ENCODE data around the gene SERINC3. TPM values are rescaled to one million over a fixed set of nuclear protein-coding genes. Genes with fewer than 3 reads are reported as not detected.

Gene SERINC3
- total RNA-seq, 4 donors from 2014 or later: 94.1 to 128 (median 113) TPM

DNA sequence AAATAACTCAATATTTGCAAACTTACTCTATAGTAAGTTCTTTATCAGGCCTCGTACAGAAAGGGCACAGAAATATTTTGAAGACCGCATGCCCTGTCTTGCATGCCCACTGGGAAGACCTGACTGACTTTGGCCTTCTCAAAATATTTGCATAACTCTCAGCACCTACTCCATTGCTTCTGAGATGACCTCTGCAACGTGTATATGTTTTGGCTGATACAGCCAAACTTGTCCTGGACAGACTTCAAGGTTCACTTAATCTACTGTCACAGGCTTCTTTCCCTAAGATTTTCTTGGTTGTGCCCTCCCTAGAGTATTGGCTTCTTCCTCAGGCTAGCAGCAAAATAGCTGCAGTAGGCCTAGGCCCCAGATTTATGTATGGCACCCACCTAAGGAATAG, 21.5 kb upstream of the SERINC3 start:
- Histone ChIP-seq H3K36me3 (no peaks in the 10 kb centered on the region), H3K9me3 (no peaks in the 10 kb centered on the region), H3K4me3 (no peak overlapping the region), H3K27me3 (no peaks in the 10 kb centered on the region), H3K4me1 (peaks cover 7% of the 10 kb centered on the region), H3K27ac (no peak overlapping the region)
- DNase-seq (ENCODE audit: low spot score in 2 of 2): no peak
- WGBS: 74% methylated on average over 3 of the region's 3 CpGs
- TF ChIP-seq, protein P1, sequence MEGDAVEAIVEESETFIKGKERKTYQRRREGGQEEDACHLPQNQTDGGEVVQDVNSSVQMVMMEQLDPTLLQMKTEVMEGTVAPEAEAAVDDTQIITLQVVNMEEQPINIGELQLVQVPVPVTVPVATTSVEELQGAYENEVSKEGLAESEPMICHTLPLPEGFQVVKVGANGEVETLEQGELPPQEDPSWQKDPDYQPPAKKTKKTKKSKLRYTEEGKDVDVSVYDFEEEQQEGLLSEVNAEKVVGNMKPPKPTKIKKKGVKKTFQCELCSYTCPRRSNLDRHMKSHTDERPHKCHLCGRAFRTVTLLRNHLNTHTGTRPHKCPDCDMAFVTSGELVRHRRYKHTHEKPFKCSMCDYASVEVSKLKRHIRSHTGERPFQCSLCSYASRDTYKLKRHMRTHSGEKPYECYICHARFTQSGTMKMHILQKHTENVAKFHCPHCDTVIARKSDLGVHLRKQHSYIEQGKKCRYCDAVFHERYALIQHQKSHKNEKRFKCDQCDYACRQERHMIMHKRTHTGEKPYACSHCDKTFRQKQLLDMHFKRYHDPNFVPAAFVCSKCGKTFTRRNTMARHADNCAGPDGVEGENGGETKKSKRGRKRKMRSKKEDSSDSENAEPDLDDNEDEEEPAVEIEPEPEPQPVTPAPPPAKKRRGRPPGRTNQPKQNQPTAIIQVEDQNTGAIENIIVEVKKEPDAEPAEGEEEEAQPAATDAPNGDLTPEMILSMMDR (IDR thresholded peaks at IDR 0.05): no peak
- TF ChIP-seq POLR2AphosphoS5 (IDR thresholded peaks at IDR 0.05) (no peak), POLR2A (IDR thresholded peaks at IDR 0.05) (no peak), EP300 (IDR thresholded peaks at IDR 0.05) (no peak)

DNA sequence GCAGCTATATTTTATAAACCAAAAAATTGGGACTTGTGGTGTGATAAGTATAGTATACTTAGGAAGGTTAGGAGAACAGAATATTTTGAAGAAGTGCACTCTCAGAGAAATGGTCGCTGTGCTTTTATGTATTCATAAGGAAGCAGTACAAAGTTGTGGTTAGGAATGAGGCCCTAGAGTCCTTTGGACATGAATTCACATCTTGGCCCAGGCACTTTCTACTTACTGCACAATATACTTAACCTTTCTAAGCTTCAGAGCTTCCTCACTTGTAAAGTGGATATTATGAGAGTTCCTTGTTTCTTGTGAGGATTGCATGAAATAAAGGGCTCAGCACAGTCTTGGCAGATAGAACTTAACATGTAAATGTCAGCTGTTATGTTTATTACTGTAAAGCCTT, 21.0 kb upstream of the SERINC3 start:
- Histone ChIP-seq H3K27ac (no peak overlapping the region), H3K27me3 (no peaks in the 10 kb centered on the region), H3K36me3 (no peaks in the 10 kb centered on the region), H3K4me3 (no peak overlapping the region), H3K9me3 (no peaks in the 10 kb centered on the region), H3K4me1 (peaks cover 2% of the 10 kb centered on the region)
- TF ChIP-seq POLR2AphosphoS5 (IDR thresholded peaks at IDR 0.05) (no peak), EP300 (IDR thresholded peaks at IDR 0.05) (no peak)
- TF ChIP-seq, protein P1 (IDR thresholded peaks at IDR 0.05): no peak
- no peak for DNase-seq (ENCODE audit: low spot score in 2 of 2)
- 59% methylated on average over 1 of the region's 1 CpG for WGBS

DNA sequence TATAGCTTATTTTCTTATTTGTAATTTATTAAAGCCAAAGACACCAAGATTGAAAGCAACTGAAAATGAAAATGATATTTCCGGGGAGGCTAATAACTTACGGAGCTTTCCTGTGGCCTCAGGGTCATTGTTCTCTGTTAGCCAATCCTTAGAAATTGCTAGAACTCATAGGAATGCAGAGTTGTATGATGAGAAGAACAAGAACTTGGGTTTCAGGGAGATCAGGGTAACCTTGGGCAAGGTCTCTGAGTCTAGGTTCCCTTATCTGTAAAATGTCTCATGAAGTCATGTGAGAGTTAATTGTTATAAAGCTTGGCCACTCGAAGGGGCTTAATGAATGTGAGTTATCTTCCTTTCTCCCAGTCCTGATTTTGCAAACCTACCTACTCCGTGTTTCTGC, 20.1 kb upstream of the SERINC3 start:
- no peak for DNase-seq (ENCODE audit: low spot score in 2 of 2)
- H3K27ac ChIP-seq: no peak overlapping the region
- H3K4me3 ChIP-seq: no peak overlapping the region
- no peaks in the 10 kb centered on the region for H3K36me3 ChIP-seq
- H3K27me3 ChIP-seq: no peaks in the 10 kb centered on the region
- WGBS: 74% methylated on average over 4 of the region's 4 CpGs
- no peaks in the 10 kb centered on the region for H3K4me1 ChIP-seq
- H3K9me3 ChIP-seq: no peaks in the 10 kb centered on the region
- TF ChIP-seq EP300 (IDR thresholded peaks at IDR 0.05) (no peak), POLR2A (IDR thresholded peaks at IDR 0.05) (no peak), POLR2AphosphoS5 (IDR thresholded peaks at IDR 0.05) (no peak)
- TF ChIP-seq, protein P1 (IDR thresholded peaks at IDR 0.05): no peak

DNA sequence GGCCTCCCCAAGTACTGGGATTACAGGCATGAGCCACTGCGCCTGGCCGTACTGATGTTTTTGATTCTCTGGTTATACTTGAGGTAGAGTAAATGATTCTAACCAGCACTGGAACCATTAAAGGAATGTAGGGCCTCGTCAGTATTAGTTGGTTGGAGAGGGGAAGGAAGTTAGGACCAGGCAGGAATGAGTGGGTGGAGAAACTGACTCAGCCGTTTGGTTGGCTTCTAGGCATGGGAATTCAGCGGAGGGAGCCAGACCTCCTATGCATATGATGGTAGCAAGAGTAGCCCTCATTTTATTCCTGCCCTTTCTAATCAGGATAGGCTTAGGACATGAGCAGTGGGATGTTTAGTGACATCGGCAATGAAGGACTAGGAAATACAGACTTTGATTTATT, 19.0 kb upstream of the SERINC3 start:
- H3K9me3 ChIP-seq: no peaks in the 10 kb centered on the region
- TF ChIP-seq EP300 (IDR thresholded peaks at IDR 0.05) (no peak), POLR2AphosphoS5 (IDR thresholded peaks at IDR 0.05) (no peak), POLR2A (IDR thresholded peaks at IDR 0.05) (no peak)
- TF ChIP-seq, protein P1 (IDR thresholded peaks at IDR 0.05): no peak
- no peaks in the 10 kb centered on the region for H3K27me3 ChIP-seq
- H3K36me3 ChIP-seq: no peaks in the 10 kb centered on the region
- no peaks in the 10 kb centered on the region for H3K4me1 ChIP-seq
- no peak overlapping the region for H3K27ac ChIP-seq
- no peak overlapping the region for H3K4me3 ChIP-seq
- DNase-seq (ENCODE audit: low spot score in 2 of 2): no peak
- 60% methylated on average over 6 of the region's 6 CpGs for WGBS

DNA sequence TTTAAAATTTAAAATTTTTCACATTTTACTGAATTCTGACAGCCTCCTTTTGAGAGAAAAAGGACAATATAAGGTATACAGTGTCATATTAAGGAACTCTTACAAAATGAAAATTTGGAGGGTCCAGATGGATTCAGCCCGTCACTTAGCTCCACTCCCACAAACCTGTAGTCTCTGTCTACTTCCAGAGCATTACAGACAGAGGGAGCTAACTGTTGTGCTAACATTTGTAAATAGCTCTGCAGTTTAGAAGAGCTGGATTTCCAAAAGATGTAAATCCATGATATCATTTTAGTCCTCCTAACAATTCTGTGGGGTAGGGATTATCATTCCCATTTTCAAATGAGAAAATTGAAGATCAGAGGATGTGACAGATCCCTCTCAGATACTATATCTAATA, 16.1 kb upstream of the SERINC3 start:
- no peaks in the 10 kb centered on the region for H3K36me3 ChIP-seq
- WGBS: 74% methylated on average over 1 of the region's 1 CpG
- H3K4me3 ChIP-seq: no peak overlapping the region
- peaks cover 4% of the 10 kb centered on the region for H3K4me1 ChIP-seq
- TF ChIP-seq, protein P1 (IDR thresholded peaks at IDR 0.05): no peak
- TF ChIP-seq EP300 (IDR thresholded peaks at IDR 0.05) (no peak), POLR2A (IDR thresholded peaks at IDR 0.05) (no peak), POLR2AphosphoS5 (IDR thresholded peaks at IDR 0.05) (no peak)
- DNase-seq (ENCODE audit: low spot score in 2 of 2): no peak
- H3K27me3 ChIP-seq: no peaks in the 10 kb centered on the region
- no peak overlapping the region for H3K27ac ChIP-seq
- no peaks in the 10 kb centered on the region for H3K9me3 ChIP-seq

Data from suprapubic skin (tissue), 4 donors.